GM12874 (cell line): ENCODE data around the gene CUL4A.

ENCODE experiments used
- CTCF ChIP-seq: IDR thresholded peaks from 2 replicates; pipeline ENCODE4 v1.5.1; 2011; ENCODE audit warnings: low read depth, mild to moderate bottlenecking, control low read depth, low read length, moderate library complexity; ENCODE audit not compliant: insufficient read depth

Gene CUL4A

GRCh38 chr13:113233101-113233500 is 23.7 kb downstream of the CUL4A start:
- no peak for TF ChIP-seq CTCF

GRCh38 chr13:113238536-113238935 is 29.1 kb downstream of the CUL4A start:
- no peak for TF ChIP-seq CTCF

GRCh38 chr13:113239357-113239756 is 29.9 kb downstream of the CUL4A start:
- TF ChIP-seq CTCF: no peak

GRCh38 chr13:113239986-113240385 is 30.6 kb downstream of the CUL4A start:
- no peak for TF ChIP-seq CTCF

DNA sequence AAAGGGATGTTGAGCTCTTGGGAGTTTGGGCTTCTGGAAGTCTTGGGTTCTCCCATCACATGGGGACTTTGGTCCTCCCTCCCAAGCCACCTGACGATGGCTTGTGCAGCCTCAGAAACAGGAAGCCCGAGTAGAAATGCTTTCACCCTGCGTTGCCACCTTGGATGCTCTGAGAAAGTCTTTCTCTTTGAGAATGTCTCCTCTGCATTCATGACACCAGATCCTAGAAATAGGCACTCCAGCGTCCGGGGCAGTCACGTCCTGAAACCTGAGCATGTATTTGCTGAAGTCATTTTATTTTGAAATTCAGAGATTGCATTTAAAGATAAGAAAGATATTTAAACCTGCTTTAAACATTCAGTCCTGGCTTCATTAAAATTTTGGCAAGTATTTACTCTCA is 34.4 kb downstream of the CUL4A start:
- TF ChIP-seq CTCF: no peak

- TF ChIP-seq CTCF: 0 out of 2 replicates have a peak, but pooled peaks have one; percentile 7
Measured at GRCh38 chr13:113245849-113246796, 36.7 kb downstream of the CUL4A start.

- TF ChIP-seq CTCF: no peak
Measured at GRCh38 chr13:113252516-113253095, 43.2 kb downstream of the CUL4A start.
